SU-DHL-6 (cell line): Measurements from ENCODE around the gene MRGPRX2.

Experiments
- H2AFZ ChIP-seq: fragments of 200-600 bp; sonication (generic); 2 replicates; pipeline ENCODE4 v1.6.1; 2014; ENCODE audit warnings: low read depth, mild to moderate bottlenecking, moderate library complexity, mixed read lengths, antibody characterized with exemption, low read length; ENCODE audit not compliant: severe bottlenecking
- H3F3A ChIP-seq: fragments of 200-600 bp; shearing (Covaris generic); 2 replicates; pipeline ENCODE4 v1.6.0; 2016; ENCODE audit warnings: antibody characterized with exemption, mild to moderate bottlenecking; ENCODE audit not compliant: insufficient read depth
- H3K27ac ChIP-seq: fragments of 200-600 bp; sonication (generic); 2 replicates; pipeline ENCODE4 v1.5.1; 2016; ENCODE audit warnings: low read depth, mild to moderate bottlenecking, low read length, moderate library complexity, mixed read lengths
- H3K27me3 ChIP-seq: fragments of 200-600 bp; sonication (generic), shearing (Covaris generic); 2 replicates; pipeline ENCODE4 v1.6.0; 2014; ENCODE audit warnings: mild to moderate bottlenecking, low read length
- H3K36me3 ChIP-seq: fragments of 200-600 bp; sonication (generic); 2 replicates; pipeline ENCODE4 v1.6.1; 2014; ENCODE audit warnings: mild to moderate bottlenecking, low read length, mixed read lengths
- H3K4me2 ChIP-seq: fragments of 300-600, 200-600 bp; shearing (Covaris generic), sonication (generic); 2 replicates; pipeline ENCODE4 v1.6.0; 2014; ENCODE audit warnings: low read length, low read depth, mild to moderate bottlenecking; ENCODE audit not compliant: poor library complexity, severe bottlenecking
- H3K4me3 ChIP-seq: fragments of 200-600 bp; sonication (generic); 2 replicates; pipeline ENCODE4 v1.5.1; 2014; ENCODE audit warnings: antibody characterized with exemption, low read length, mild to moderate bottlenecking, mixed read lengths; ENCODE audit not compliant: insufficient read depth, poor library complexity, severe bottlenecking
- H3K79me2 ChIP-seq: fragments of 200-600 bp; sonication (generic); 2 replicates; pipeline ENCODE4 v1.6.1; 2014; ENCODE audit warnings: mild to moderate bottlenecking, low read length, moderate library complexity; ENCODE audit not compliant: insufficient read depth
- H3K9ac ChIP-seq: fragments of 200-600 bp; sonication (generic); 2 replicates; pipeline ENCODE4 v1.7.0; 2014; ENCODE audit warnings: mild to moderate bottlenecking, low read length
- H3K9me2 ChIP-seq: fragments of 200-600 bp; sonication (generic); replicated peaks from 2 replicates; pipeline ENCODE4 v1.6.1; 2014; ENCODE audit warnings: low read length; ENCODE audit not compliant: insufficient read depth
- H3K9me3 ChIP-seq: fragments of 200-600 bp; sonication (generic); 2 replicates; pipeline ENCODE4 v1.6.1; 2014; ENCODE audit warnings: low read length, mixed read lengths; ENCODE audit not compliant: insufficient read depth
- H4K20me1 ChIP-seq: fragments of 200-600 bp; sonication (generic); 2 replicates; pipeline ENCODE4 v1.6.1; 2014; ENCODE audit warnings: low read depth, mild to moderate bottlenecking, antibody characterized with exemption, low read length, moderate library complexity, mixed read lengths
- EZH2phosphoT487 ChIP-seq: fragments of 200-600 bp; sonication (generic), shearing (Covaris generic); conservative IDR thresholded peaks from 2 replicates; pipeline ENCODE4 v1.6.1; 2018; ENCODE audit warnings: mild to moderate bottlenecking, antibody characterized with exemption, low read length, moderate library complexity, mixed read lengths
- TF ChIP-seq, protein P1 (sequence below): fragments of 200-600 bp; sonication (generic); IDR thresholded peaks from one replicate; pipeline ENCODE4 v1.5.1; 2017; ENCODE audit warnings: antibody characterized with exemption, mild to moderate bottlenecking, low read length, moderate library complexity; ENCODE audit not compliant: insufficient read depth, poor library complexity, severe bottlenecking

Gene MRGPRX2

DNA sequence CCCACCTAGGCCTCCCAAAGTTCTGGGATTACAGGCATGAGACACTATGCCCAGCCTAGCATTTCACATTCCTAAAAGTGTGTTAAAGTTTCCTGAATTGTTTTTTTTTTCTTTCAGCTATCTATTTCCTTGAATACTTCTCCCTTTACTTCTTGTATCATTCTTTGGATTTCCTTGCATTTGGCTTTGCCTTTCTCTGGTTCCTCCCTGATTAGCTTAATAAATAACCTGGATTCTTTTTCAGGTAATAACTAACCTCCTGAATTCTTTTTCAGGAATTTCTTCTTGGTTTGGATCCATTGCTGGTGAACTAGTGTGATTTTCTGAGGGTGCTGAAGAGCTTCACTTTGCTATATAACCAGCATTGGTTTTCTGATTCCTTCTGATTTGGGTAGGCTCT is 47.9 kb downstream of the MRGPRX2 start:
- no peaks in the 10 kb centered on the region for H3K27me3 ChIP-seq
- no peak overlapping the region for H3K27ac ChIP-seq
- no peak overlapping the region for H2AFZ ChIP-seq
- no peak for TF ChIP-seq EZH2phosphoT487
- TF ChIP-seq, protein P1, sequence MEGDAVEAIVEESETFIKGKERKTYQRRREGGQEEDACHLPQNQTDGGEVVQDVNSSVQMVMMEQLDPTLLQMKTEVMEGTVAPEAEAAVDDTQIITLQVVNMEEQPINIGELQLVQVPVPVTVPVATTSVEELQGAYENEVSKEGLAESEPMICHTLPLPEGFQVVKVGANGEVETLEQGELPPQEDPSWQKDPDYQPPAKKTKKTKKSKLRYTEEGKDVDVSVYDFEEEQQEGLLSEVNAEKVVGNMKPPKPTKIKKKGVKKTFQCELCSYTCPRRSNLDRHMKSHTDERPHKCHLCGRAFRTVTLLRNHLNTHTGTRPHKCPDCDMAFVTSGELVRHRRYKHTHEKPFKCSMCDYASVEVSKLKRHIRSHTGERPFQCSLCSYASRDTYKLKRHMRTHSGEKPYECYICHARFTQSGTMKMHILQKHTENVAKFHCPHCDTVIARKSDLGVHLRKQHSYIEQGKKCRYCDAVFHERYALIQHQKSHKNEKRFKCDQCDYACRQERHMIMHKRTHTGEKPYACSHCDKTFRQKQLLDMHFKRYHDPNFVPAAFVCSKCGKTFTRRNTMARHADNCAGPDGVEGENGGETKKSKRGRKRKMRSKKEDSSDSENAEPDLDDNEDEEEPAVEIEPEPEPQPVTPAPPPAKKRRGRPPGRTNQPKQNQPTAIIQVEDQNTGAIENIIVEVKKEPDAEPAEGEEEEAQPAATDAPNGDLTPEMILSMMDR: no peak
- no peak overlapping the region for H3K4me2 ChIP-seq
- no peak overlapping the region for H3K9ac ChIP-seq
- H3K79me2 ChIP-seq: no peaks in the 10 kb centered on the region
- H3K9me2 ChIP-seq: no peaks in the 10 kb centered on the region
- H3K36me3 ChIP-seq: no peaks in the 10 kb centered on the region
- H4K20me1 ChIP-seq: no peaks in the 10 kb centered on the region
- no peaks in the 10 kb centered on the region for H3F3A ChIP-seq
- no peak overlapping the region for H3K4me3 ChIP-seq
- H3K9me3 ChIP-seq: no peaks in the 10 kb centered on the region
